Body of pancreas (tissue), 4 donors: ENCODE data around the gene SLC25A21.

Source experiments
- CTCF ChIP-seq, 7 experiments: fragments of 450-650 bp in 4 of 7; fragments of 200-600 bp in 3 of 7; sonication (generic) in 3 of 7; IDR thresholded peaks; one replicate each; pipeline ENCODE4 v1.5.1; 2016 to 2019; ENCODE audit warnings: antibody characterized with exemption in 7 of 7
- POLR2A ChIP-seq, 3 donors: fragments of 450-650 bp; IDR thresholded peaks; one replicate each; pipeline ENCODE4 v1.6.1; 2016; ENCODE audit warnings: antibody characterized with exemption in 3 of 3, mild to moderate bottlenecking in 2 of 3

- no peak for TF ChIP-seq CTCF (IDR thresholded peaks at IDR 0.05)
- no peak for TF ChIP-seq POLR2A (IDR thresholded peaks at IDR 0.05)
Observed at GRCh38 chr14:37195327-37195726, 22.9 kb upstream of the SLC25A21 start.
